HepG2 (cell line): Measurements from ENCODE around the gene ADAMTS20. TPM values are rescaled to one million over a fixed set of nuclear protein-coding genes. Genes with fewer than 3 reads are reported as not detected.

Experiments
- ATAC-seq: fragments of 200-7000 bp; cut with Tn5 transposase; 3 replicates; pipeline ENCODE4 v1.9.1; 2020; ENCODE audit warnings: mild to moderate bottlenecking, moderate library complexity
- BruUV-seq: library from RNA; stranded (reverse); fragments of 400-500 nt; replicated peaks from 2 replicates; lab custom pipeline; 2021; lab: Mats Ljungman, UMichigan
- CTCF ChIA-PET: fragments of 300-600 bp; formaldehyde crosslinking; extraction: SDS; loops from one replicate; lab custom pipeline; 2021; ENCODE audit warnings: low total read pairs, inconsistent platforms, low intra/inter-chr PET ratio; lab: Yijun Ruan, JAX
- POLR2A ChIA-PET: fragments of 350-600 bp; sonication (Branson Sonifier 250); formaldehyde crosslinking; loops from one replicate; lab custom pipeline; 2020; ENCODE audit warnings: antibody characterized with exemption, inconsistent platforms; lab: Yijun Ruan, JAX
- DNase-seq: peaks from one replicate; pipeline ENCODE4 v3.0.0-alpha.2; 2015; ENCODE audit warnings: low spot score
- FAIRE-seq: peaks from 3 replicates; lab custom pipeline; 2011; peaks lifted over from hg19 to GRCh38; lab: Jason Lieb, UNC
- H2AFZ ChIP-seq: one replicate; pipeline ENCODE4 v1.6.1; 2011; ENCODE audit warnings: low read length, inconsistent platforms
- H3K27ac ChIP-seq: fragments of 300-600 bp; 3 replicates; pipeline ENCODE4 v1.8.0; 2011; ENCODE audit warnings: mixed run types, mild to moderate bottlenecking, mixed read lengths, low read length, inconsistent platforms; ENCODE audit not compliant: insufficient read depth; ENCODE audit errors: extremely low read length
- H3K27me3 ChIP-seq, 2 experiments: fragments of 200-600 bp in 1 of 2; 2 replicates in 1 of 2; 3 replicates in 1 of 2; pipeline versions ENCODE4 v1.6.0 to v1.8.0; 2011; ENCODE audit warnings: low read length in 2 of 2, mild to moderate bottlenecking in 2 of 2, moderate library complexity in 2 of 2, inconsistent platforms in 1 of 2; ENCODE audit not compliant: insufficient read depth in 2 of 2, control insufficient read depth in 1 of 2
- H3K36me3 ChIP-seq, 2 experiments: fragments of 200-600 bp in 1 of 2; replicated peaks in 1 of 2; 2 replicates in 1 of 2; 3 replicates in 1 of 2; pipeline versions ENCODE4 v1.5.1 to v1.8.0; 2011; ENCODE audit warnings: low read length in 2 of 2, inconsistent platforms in 1 of 2; ENCODE audit not compliant: insufficient read depth in 2 of 2, control insufficient read depth in 1 of 2
- H3K4me1 ChIP-seq: 2 replicates; pipeline ENCODE4 v1.5.1; 2012; ENCODE audit warnings: low read length, inconsistent platforms; ENCODE audit not compliant: insufficient read depth
- H3K4me2 ChIP-seq: 2 replicates; pipeline ENCODE4 v1.6.0; 2011; ENCODE audit warnings: low read depth, low read length, inconsistent platforms
- H3K4me3 ChIP-seq, 3 experiments: fragments of 200-600 bp in 1 of 3; sonication (generic), shearing (Covaris generic) in 1 of 3; replicated peaks in 1 of 3; 2 replicates each; pipeline ENCODE4 v1.5.1; 2011 to 2016; ENCODE audit warnings: low read length in 3 of 3, inconsistent platforms in 2 of 3, low read depth in 2 of 3, mild to moderate bottlenecking in 2 of 3, control low read depth in 1 of 3, mixed read lengths in 1 of 3; ENCODE audit not compliant: insufficient read depth in 1 of 3
- H3K79me2 ChIP-seq: one replicate; pipeline ENCODE4 v1.6.1; 2011; ENCODE audit warnings: low read length, inconsistent platforms; ENCODE audit not compliant: insufficient read depth
- H3K9ac ChIP-seq: 2 replicates; pipeline ENCODE4 v1.6.0; 2011; ENCODE audit warnings: mild to moderate bottlenecking, low read depth, low read length, inconsistent platforms; ENCODE audit not compliant: insufficient read depth
- H3K9me3 ChIP-seq: 2 replicates; pipeline ENCODE4 v1.5.1; 2012; ENCODE audit warnings: mild to moderate bottlenecking, low read length
- H4K20me1 ChIP-seq: 2 replicates; pipeline ENCODE4 v1.6.0; 2011; ENCODE audit warnings: inconsistent platforms, mild to moderate bottlenecking, low read length, moderate library complexity; ENCODE audit not compliant: insufficient read depth
- ADNP ChIP-seq: sonication (generic); formaldehyde crosslinking; IDR thresholded peaks from 2 replicates; pipeline ENCODE4 v1.4.0; 2020; ENCODE audit warnings: missing genetic modification reagents
- ATF7 ChIP-seq, 2 experiments: fragments of 450-650 bp in 1 of 2; sonication (generic) in 1 of 2; formaldehyde crosslinking in 1 of 2; IDR thresholded peaks; 2 replicates each; pipeline versions ENCODE4 v1.4.0 to v1.6.1; 2016 to 2020; ENCODE audit warnings: antibody characterized with exemption in 1 of 2, mild to moderate bottlenecking in 1 of 2, missing genetic modification reagents in 1 of 2
- FOXA1 ChIP-seq, 2 experiments: fragments of 450-650 bp in 1 of 2; sonication (generic) in 1 of 2; formaldehyde crosslinking in 1 of 2; IDR thresholded peaks; 2 replicates each; pipeline versions ENCODE4 v1.4.0 to v1.6.1; 2016 to 2020; ENCODE audit warnings: missing genetic modification reagents in 1 of 2
- HOXA7 ChIP-seq: sonication (generic); formaldehyde crosslinking; IDR thresholded peaks from 2 replicates; pipeline ENCODE4 v1.8.1; 2022; ENCODE audit warnings: mild to moderate bottlenecking, missing genetic modification reagents, moderate library complexity
- NBN ChIP-seq: fragments of 450-650 bp; conservative IDR thresholded peaks from 2 replicates; pipeline ENCODE4 v1.6.1; 2017
- SMAD3 ChIP-seq: sonication (generic); formaldehyde crosslinking; IDR thresholded peaks from 2 replicates; pipeline ENCODE4 v1.4.0; 2020; ENCODE audit warnings: missing genetic modification reagents
- ZBTB34 ChIP-seq: sonication (generic); formaldehyde crosslinking; IDR thresholded peaks from 2 replicates; pipeline ENCODE4 v1.8.0; 2022; ENCODE audit warnings: mild to moderate bottlenecking, missing genetic modification reagents
- ZNF124 ChIP-seq: sonication (generic); formaldehyde crosslinking; IDR thresholded peaks from 2 replicates; pipeline ENCODE4 v1.4.0; 2020; ENCODE audit warnings: missing genetic modification reagents
- ZNF468 ChIP-seq: sonication (generic); formaldehyde crosslinking; IDR thresholded peaks from 2 replicates; pipeline ENCODE4 v1.8.0; 2022; ENCODE audit warnings: mild to moderate bottlenecking, moderate library complexity, missing genetic modification reagents
- WGBS: methylation state at CpG from one replicate; pipeline ENCODE4 v1.1.6; 2017; ENCODE audit warnings: low lambda C conversion rate; 5-methylcytosine and 5-hydroxymethylcytosine counted together
- in situ Hi-C: cut with HindIII; loops from 2 replicates; pipeline ENCODE4 v1.10.0; 2017; ENCODE audit warnings: low pct_unique_long_range_greater_than_20kb; ENCODE audit not compliant: extremely low pct_ligation_motif_present
- intact Hi-C: fragments of 100-400 bp; cut with micrococcal nuclease; formaldehyde crosslinking; loops from one replicate; pipeline ENCODE4 v1.10.0; 2022; ENCODE audit not compliant: unreplicated experiment
- polyA plus RNA-seq, 8 experiments: library from polyadenylated mRNA; depleted of rRNA in 3 of 8; stranded (reverse) in 7 of 8; unstranded in 1 of 8; fragments of >200 nt; fragmentation: Illumina TruSeq in 4 of 8; extraction: Trizol in 4 of 8; gene quantifications; 2 replicates each; pipeline versions ENCODE4 v1.2.1 to v1.2.3, GENCODE V29; 2011 to 2016; ENCODE audit warnings: low read depth in 4 of 8, missing spikeins in 1 of 8, mixed read lengths in 1 of 8; ENCODE audit not compliant: insufficient read depth in 1 of 8
- total RNA-seq, 5 experiments: library from RNA; depleted of rRNA; stranded (reverse); fragments of >200 nt; fragmentation: Illumina TruSeq; extraction: Trizol; gene quantifications; 2 replicates each; pipeline ENCODE4 v1.2.3, GENCODE V29; 2016; ENCODE audit warnings: low read depth in 1 of 5
- TF ChIP-seq, protein P1 (sequence below), 2 experiments: fragments of 450-650 bp in 1 of 2; sonication (generic) in 1 of 2; formaldehyde crosslinking in 1 of 2; IDR thresholded peaks; 2 replicates each; pipeline versions ENCODE4 v1.6.1 to v1.8.0; 2016 to 2022; ENCODE audit warnings: antibody characterized with exemption in 1 of 2, mild to moderate bottlenecking in 1 of 2, missing genetic modification reagents in 1 of 2

The ADAMTS20 gene
- total and polyA plus RNA-seq, 2 of the 13 experiments (the other 11 are each of a cell fraction or from before 2014, with no cell fraction given), result not detected

DNA sequence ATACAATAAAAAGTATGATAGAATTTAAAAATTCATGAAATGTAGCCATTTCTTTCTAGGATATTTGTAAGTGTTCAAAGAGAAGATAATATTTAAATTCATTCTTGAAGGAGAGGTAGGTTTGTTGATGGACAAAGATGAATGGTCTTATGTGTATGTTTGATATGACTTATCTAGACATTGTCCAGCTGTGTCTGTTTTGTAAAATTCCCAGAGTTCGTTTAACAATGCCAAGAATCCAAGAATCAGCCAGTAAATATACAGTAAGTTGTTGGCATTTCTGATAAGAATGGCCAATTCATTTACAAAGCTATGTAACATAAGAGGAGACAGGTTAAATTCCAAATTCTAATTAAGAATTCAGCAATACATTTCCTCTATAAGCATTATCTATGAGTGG, 150.9 kb downstream of the ADAMTS20 start:
- TF ChIP-seq ZNF124 (CRISPR knock-in tag), result no peak
- no peak for TF ChIP-seq SMAD3
- TF ChIP-seq ZBTB34 (CRISPR knock-in tag), result no peak
- TF ChIP-seq, protein P1, sequence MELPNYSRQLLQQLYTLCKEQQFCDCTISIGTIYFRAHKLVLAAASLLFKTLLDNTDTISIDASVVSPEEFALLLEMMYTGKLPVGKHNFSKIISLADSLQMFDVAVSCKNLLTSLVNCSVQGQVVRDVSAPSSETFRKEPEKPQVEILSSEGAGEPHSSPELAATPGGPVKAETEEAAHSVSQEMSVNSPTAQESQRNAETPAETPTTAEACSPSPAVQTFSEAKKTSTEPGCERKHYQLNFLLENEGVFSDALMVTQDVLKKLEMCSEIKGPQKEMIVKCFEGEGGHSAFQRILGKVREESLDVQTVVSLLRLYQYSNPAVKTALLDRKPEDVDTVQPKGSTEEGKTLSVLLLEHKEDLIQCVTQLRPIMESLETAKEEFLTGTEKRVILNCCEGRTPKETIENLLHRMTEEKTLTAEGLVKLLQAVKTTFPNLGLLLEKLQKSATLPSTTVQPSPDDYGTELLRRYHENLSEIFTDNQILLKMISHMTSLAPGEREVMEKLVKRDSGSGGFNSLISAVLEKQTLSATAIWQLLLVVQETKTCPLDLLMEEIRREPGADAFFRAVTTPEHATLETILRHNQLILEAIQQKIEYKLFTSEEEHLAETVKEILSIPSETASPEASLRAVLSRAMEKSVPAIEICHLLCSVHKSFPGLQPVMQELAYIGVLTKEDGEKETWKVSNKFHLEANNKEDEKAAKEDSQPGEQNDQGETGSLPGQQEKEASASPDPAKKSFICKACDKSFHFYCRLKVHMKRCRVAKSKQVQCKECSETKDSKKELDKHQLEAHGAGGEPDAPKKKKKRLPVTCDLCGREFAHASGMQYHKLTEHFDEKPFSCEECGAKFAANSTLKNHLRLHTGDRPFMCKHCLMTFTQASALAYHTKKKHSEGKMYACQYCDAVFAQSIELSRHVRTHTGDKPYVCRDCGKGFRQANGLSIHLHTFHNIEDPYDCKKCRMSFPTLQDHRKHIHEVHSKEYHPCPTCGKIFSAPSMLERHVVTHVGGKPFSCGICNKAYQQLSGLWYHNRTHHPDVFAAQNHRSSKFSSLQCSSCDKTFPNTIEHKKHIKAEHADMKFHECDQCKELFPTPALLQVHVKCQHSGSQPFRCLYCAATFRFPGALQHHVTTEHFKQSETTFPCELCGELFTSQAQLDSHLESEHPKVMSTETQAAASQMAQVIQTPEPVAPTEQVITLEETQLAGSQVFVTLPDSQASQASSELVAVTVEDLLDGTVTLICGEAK (IDR thresholded peaks at IDR 0.05), result no peak
- TF ChIP-seq, protein P1 (CRISPR knock-in tag; IDR thresholded peaks at IDR 0.05), result no peak
- TF ChIP-seq FOXA1 (IDR thresholded peaks at IDR 0.05), result no peak
- TF ChIP-seq FOXA1 (CRISPR knock-in tag; IDR thresholded peaks at IDR 0.05), result no peak
- TF ChIP-seq HOXA7 (CRISPR knock-in tag), result no peak
- no peak for TF ChIP-seq NBN
- TF ChIP-seq ZNF468 (CRISPR knock-in tag), result no peak
- TF ChIP-seq ADNP (CRISPR knock-in tag), result no peak
- TF ChIP-seq ATF7 (IDR thresholded peaks at IDR 0.05), result no peak
- no peak for TF ChIP-seq ATF7 (CRISPR knock-in tag; IDR thresholded peaks at IDR 0.05)
- FAIRE-seq, result no peak
- DNase-seq, result no peak
- ATAC-seq, result no peak
- Histone ChIP-seq H2AFZ (no peak overlapping the region), H3K27me3 (no peaks in the 10 kb centered on the region), H3K79me2 (no peaks in the 10 kb centered on the region), H3K4me3 (no peak overlapping the region), H4K20me1 (no peaks in the 10 kb centered on the region), H3K4me2 (no peak overlapping the region), H3K9me3 (no peaks in the 10 kb centered on the region), H3K36me3 (no peaks in the 10 kb centered on the region), H3K4me1 (no peaks in the 10 kb centered on the region), H3K9ac (no peak overlapping the region), H3K27ac (no peak overlapping the region)
- in situ Hi-C loops, result no loop called here
- WGBS, result 0% methylated on average over 1 of the region's 1 CpG
- ChIA-PET CTCF (no interaction called here), POLR2A (no interaction called here)
- no TSS peak for BruUV-seq
- intact Hi-C loops, result no loop called here
